ENCODE results near the gene JOSD2.

Gene JOSD2

GRCh38 chr19:50492303-50493052 is 18.5 kb downstream of the JOSD2 start:
- peak; percentile 27 for DNase-seq

- no peak for DNase-seq
Observed at GRCh38 chr19:50490991-50491472, 20.0 kb downstream of the JOSD2 start.

- no peak for DNase-seq
Observed at GRCh38 chr19:50490411-50490811, 20.6 kb downstream of the JOSD2 start.

GRCh38 chr19:50489461-50490011 is 21.5 kb downstream of the JOSD2 start:
- no peak for DNase-seq

DNA sequence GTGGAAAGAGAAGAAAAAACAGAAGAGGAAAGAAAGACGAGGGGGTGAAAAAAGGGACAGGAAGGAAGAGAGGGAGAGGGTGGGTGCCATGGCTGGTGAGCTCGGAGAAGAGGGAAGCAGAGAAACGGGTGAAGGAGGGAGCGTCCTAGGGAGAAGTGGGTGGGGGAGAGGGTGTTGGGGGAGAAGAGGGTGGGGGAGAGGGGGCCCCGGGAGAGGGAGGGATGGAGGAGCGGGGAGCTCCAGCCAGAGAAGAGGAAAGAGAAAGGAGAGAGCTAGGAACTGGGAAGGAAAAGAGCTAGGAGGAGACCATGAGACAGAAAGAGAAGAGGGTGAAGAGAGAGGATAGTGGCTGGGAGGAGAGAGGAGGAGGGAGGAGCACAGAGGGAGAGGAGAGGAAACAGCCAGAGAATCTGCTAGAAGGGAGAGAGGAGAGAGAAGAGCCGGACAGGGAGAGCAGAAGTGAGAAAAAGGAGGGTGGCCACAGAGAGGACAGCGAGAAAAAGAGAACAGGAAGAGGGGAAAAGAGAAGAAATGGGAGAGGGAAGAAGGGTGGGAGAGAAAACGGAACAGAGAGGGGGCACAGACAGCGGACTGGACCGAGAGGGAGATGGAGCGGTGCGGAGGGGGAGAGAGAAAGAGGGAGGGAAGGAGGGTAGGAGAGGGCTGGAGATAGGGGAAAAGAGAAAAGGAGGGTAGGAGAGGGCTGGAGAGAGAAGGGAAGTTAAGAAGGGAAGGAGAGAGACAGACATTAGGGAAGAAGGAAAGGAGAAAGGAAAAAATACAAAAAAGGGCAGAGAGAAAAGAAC is 22.4 kb downstream of the JOSD2 start:
- no peak for DNase-seq

- peak; percentile 52 for DNase-seq
Observed at GRCh38 chr19:50486823-50487515, 24.0 kb downstream of the JOSD2 start.

DNA sequence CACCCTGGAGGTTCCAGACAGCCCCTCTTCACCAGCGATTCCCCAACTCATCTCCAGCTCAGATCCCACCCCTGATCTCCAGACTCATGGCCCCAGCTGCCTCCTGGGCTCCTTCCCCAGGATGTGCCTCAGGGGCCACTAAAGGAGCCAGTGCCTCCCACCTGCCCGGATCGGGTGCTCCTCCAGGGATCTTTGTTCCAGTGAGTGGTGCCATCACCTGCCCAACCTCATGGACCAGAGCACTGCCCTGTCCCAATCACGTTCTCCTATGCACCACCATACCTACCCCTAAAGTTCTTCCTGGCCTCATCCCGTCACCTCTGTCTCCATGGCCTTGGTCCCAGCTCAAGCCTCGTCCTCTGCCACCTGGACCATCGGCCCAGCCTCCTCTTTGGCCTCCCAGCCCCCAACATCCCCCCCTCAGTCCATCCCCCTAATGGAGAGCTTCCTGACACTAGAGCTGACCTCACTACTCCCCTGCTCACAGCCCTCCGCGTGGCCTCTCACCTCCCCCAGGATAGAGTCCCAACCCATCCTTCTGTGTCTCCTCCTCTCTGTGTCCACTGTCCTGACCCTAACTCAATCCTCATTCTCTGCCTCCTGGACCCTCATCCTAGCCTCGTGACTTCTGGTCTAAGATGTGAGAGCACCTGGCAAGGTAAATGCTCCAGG is 25.6 kb downstream of the JOSD2 start:
- DNase-seq: no peak

DNA sequence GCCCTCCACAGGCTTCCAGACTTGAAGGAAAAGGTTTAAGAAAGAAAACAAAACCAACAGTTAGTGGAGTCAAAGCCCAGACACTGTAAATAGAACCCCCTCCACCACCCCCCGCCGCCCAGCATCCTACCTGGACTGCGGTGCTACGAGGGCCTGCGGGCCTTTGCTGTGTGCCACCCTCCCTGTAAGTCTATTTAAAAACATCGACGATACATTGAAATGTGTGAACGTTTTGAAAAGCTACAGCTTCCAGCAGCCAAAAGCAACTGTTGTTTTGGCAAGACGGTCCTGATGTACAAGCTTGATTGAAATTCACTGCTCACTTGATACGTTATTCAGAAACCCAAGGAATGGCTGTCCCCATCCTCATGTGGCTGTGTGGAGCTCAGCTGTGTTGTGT is 28.1 kb downstream of the JOSD2 start:
- no peak for DNase-seq

DNA sequence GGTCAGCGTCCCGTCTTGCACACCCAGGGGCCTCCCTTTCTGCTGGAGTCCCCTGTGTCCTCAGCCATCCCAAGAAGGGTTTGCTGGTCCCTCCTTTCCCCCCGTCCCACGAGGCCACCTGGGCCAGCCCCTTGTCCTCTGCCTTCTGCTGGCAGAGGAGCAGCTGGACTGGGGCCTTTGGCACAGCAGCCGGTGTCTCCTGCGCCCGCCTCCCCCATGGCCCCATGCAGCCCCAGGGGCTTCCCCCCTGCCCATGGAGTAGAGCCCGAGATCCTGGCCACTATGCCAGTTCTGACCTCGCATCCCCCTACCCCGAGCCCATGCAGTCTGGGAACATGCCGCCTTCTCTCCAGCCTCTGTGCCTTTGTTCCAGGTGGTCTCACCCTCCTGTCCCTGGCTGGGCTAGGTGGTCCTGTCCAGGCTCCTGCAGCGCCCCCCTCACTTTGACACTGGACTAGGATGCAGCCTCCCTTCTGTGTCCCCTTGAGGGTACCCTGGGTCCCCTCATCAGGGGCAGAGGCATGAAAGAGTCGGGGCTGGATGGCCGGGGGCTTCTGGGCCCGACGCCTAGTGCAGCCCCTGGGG is 28.6 kb downstream of the JOSD2 start:
- no peak for DNase-seq

DNA sequence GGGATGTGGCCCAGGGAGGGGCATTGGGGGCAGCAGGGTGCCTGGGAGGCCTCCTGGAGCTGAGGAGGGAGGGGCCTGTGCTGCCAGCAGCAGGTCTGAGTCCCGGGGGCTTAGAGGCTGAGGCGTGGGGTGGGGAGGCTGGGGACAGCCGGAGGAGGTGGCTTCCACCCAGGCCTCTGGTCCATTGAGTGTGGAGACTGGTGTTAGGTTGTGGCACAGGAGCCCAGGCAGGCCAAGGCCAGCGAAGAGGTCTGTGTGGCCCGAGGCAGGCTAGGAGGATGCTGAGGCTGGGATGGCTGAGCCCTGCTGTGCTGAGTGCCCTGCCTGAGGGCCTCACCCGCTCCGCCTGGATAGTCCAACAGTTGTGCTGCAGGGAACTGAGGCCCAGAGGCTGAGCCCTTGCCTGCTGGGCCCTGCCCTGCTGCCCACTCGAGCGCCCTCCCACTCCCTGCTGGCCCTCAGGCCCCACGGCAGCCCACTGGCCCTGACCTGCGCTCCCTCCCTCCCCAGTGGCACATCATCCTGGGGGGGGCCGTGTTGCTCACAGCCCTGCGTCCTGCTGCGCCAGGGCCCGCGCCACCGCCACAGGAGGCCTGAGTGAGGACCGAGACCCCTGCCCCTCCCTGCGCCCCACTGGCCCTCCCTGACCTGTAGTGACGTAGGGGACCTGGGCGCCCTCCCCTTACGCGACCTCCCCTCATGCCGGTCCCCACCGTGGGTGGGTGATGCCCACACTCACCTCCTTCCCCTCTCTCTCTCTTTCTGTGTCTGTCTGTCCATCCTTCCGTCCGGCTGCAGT is 29.4 kb downstream of the JOSD2 start:
- no peak for DNase-seq

DNA sequence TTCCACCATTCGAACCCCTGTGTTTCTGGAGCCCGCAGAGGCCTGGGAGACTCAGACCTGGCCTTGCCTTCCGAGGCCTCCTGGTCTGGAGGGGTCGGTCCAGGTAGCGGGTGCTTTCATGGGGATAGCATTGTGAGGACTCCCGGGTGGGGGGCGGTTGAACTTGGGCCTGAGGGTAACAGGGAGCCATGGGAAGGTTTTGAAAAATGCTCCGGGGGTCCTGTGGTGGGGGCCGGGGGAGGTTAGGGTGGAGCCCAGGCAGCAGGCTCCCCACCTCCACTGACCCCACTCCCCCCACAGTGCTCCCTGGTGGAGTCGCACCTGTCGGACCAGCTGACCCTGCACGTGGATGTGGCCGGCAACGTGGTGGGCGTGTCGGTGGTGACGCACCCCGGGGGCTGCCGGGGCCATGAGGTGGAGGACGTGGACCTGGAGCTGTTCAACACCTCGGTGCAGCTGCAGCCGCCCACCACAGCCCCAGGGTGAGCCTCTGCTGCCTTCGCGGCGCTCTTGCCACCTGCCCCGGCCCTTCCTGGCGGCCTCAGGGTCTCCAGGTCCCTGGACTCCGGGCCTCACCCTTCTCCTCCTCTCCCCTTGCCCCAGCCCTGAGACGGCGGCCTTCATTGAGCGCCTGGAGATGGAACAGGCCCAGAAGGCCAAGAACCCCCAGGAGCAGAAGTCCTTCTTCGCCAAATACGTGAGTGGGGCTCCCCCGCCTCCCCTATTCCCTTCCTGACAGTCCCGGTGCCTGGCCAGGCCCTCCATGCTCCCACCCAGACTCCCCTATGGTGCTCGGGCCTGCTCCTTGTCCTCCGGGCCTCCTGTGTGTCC is 30.5 kb downstream of the JOSD2 start:
- no peak for DNase-seq

GRCh38 chr19:50479761-50480251 is 31.2 kb downstream of the JOSD2 start:
- DNase-seq: no peak

- DNase-seq: peak; percentile 24
Observed at GRCh38 chr19:50478901-50479715, 31.9 kb downstream of the JOSD2 start.

DNA sequence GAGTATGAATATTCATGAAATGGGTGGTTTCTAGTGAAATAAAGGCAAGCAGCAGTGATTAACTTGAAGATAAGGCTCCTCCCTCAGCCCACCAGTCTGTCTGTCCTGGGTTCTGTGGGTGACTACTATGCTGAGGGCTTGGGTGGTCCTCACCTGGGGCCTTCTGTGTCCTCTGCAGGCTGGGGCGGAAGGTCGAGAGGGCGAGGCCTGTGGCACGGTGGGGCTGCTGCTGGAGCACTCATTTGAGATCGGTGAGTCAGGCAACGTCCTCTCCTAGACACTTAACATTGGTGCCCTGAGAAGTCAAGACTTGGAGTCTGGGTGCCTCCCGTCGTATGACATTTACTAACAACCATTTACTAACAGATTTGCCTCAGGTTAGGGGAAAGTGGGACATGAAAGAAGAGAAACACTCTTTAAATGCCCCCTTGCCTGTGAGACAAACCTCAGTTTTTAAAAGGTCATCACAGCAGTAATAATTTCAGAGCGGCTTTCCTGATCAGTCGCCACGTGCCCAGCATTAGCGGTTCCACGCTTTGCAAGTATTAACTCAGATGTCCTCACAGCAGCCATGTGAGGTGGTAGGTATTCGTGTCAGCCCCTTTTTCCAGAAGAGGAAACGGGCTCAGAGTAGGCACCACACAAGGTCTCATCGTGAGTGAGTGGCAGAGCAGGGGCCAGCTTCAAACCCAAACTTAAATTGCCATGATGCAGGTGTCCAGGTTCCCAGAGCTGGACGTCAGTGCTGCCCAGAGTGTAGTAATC is 33.1 kb downstream of the JOSD2 start:
- no peak for DNase-seq

GRCh38 chr19:50476907-50477238 is 34.1 kb downstream of the JOSD2 start:
- DNase-seq: no peak

DNA sequence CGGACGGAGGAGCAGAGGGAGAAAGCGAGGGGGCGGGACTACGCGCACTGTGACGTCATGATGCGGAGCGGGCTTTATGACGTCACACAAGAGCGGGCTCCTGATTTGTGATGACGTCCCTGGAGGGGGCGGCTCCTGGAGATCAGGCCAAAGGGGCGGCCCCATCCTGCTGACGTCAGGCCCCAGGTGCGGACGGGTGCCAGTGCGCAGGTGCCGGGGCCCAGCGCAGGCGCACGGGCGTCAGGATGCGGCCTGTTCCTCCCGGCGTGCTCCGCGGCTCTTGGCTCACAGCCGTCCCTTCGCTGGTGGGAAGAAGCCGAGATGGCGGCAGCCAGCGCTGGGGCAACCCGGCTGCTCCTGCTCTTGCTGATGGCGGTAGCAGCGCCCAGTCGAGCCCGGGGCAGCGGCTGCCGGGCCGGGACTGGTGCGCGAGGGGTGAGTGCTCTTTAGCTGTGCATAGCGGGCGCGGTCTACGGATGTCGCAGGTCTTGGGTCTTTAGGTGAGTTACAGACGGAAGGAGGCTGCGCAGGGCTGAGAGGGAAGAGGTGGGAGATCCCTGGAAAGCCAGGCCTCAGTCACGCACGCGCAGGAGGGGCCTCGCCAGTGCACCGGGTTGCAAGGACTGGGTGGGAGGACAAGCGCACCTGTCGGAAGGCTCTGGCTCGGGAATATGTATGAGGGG is 34.6 kb downstream of the JOSD2 start, which contains the start of the genes EMC10 and GARIN5A:
Gene EMC10, plus strand, starts transcription at position 284 of the 683 bp plus-strand sequence. Its CDS starts 38 bp downstream, at position 322.
Gene GARIN5A, minus strand, starts transcription at position 625 of the 683 bp plus-strand sequence. Its CDS starts 460 bp downstream, at position 165.
- DNase-seq: peak; percentile 97

GRCh38 chr19:50475736-50476223 is 35.2 kb downstream of the JOSD2 start:
- DNase-seq: no peak

All from CD4-positive, alpha-beta T cell treated with Interleukin-10 for 1 hour (primary cell).